CD4-positive, CD25-positive, alpha-beta regulatory T cell (primary cell): Measurements from ENCODE around the gene RGS18. TPM values are rescaled to one million over a fixed set of nuclear protein-coding genes. Genes with fewer than 3 reads are reported as not detected.
"Not testable (repeated sequence)": the region's sequence is repeated elsewhere in the genome, so short reads cannot be mapped to it uniquely, and the experiment has no call there.

Source experiments
- ATAC-seq, 2 donors: fragments of 150-1000 bp; cut with Tn5 transposase; one replicate each; pipeline ENCODE4 v1.10.0; 2021; ENCODE audit warnings: low read depth in 2 of 2, moderate number of reproducible peaks in 2 of 2, moderate library complexity in 1 of 2
- DNase-seq, 3 donors: peaks; one replicate each; pipeline versions ENCODE4 v3.0.0 to v3.0.0-alpha.2; 2012 to 2022; ENCODE audit warnings: mixed read lengths in 1 of 3
- H3K27ac ChIP-seq: one replicate; pipeline ENCODE4 v1.7.0; 2013; ENCODE audit warnings: mild to moderate bottlenecking, low read length; ENCODE audit not compliant: insufficient read depth, poor library complexity, severe bottlenecking
- H3K27me3 ChIP-seq: one replicate; pipeline ENCODE4 v1.7.0; 2013; ENCODE audit warnings: low read length; ENCODE audit not compliant: control insufficient read depth, insufficient read depth
- H3K36me3 ChIP-seq: one replicate; pipeline ENCODE4 v1.7.0; 2013; ENCODE audit warnings: mild to moderate bottlenecking, low read length, moderate library complexity; ENCODE audit not compliant: control insufficient read depth, insufficient read depth
- H3K4me1 ChIP-seq: 2 replicates; pipeline ENCODE4 v1.7.0; 2013; ENCODE audit warnings: mild to moderate bottlenecking, low read length; ENCODE audit not compliant: insufficient read depth, control insufficient read depth, poor library complexity, severe bottlenecking
- H3K4me3 ChIP-seq: one replicate; pipeline ENCODE4 v1.7.0; 2013; ENCODE audit warnings: low read depth, mild to moderate bottlenecking, low read length, moderate library complexity
- H3K9me3 ChIP-seq, 2 experiments: 1 replicate in 1 of 2; 2 replicates in 1 of 2; pipeline ENCODE4 v1.7.0; 2013; ENCODE audit warnings: low read length in 2 of 2, mild to moderate bottlenecking in 1 of 2, moderate library complexity in 1 of 2; ENCODE audit not compliant: control insufficient read depth in 2 of 2
- H3K27ac Mint-ChIP-seq, 3 donors: one replicate each; pipeline ENCODE4 v1.8.0; 2020 to 2022; ENCODE audit warnings: mild to moderate bottlenecking in 3 of 3, mixed read lengths in 3 of 3, moderate library complexity in 2 of 3
- H3K27me3 Mint-ChIP-seq: one replicate; pipeline ENCODE4 v1.8.0; 2022; ENCODE audit warnings: mild to moderate bottlenecking, mixed read lengths
- H3K36me3 Mint-ChIP-seq: one replicate; pipeline ENCODE4 v1.8.0; 2020; ENCODE audit warnings: mixed read lengths
- H3K4me1 Mint-ChIP-seq, 4 donors: one replicate each; pipeline ENCODE4 v1.8.0; 2020 to 2022; ENCODE audit warnings: mixed read lengths in 4 of 4, mild to moderate bottlenecking in 1 of 4
- H3K4me3 Mint-ChIP-seq, 4 donors: one replicate each; pipeline ENCODE4 v1.8.0; 2020 to 2022; ENCODE audit warnings: mild to moderate bottlenecking in 4 of 4, mixed read lengths in 4 of 4, moderate library complexity in 3 of 4
- H3K9me3 Mint-ChIP-seq, 7 donors: one replicate each; pipeline ENCODE4 v1.8.0; 2020 to 2022; ENCODE audit warnings: mixed read lengths in 7 of 7, mild to moderate bottlenecking in 3 of 7, moderate library complexity in 2 of 7
- polyA plus RNA-seq, 4 donors: library from polyadenylated mRNA; unstranded; fragments of 300-500 nt; fragmentation: Illumina TruSeq; gene quantifications; one replicate each; pipeline ENCODE4 v1.2.3, GENCODE V29; 2021
- total RNA-seq: library from RNA; stranded (reverse); gene quantifications from one replicate; pipeline ENCODE4 v1.2.3, GENCODE V29; 2022

The RGS18 gene
- total and polyA plus RNA-seq, 5 donors from 2014 or later, result 0.33 to 38.3 TPM; not detected in 3

- Histone ChIP-seq H3K36me3 (no peaks in the 10 kb centered on the region), H3K4me3 (no peak overlapping the region), H3K9me3 (no peaks in the 10 kb centered on the region), H3K27ac (no peak overlapping the region), H3K27me3 (no peaks in the 10 kb centered on the region), H3K4me1 (no peaks in the 10 kb centered on the region)
- Mint-ChIP-seq H3K9me3 (peaks cover 0 to 7% (median 0%) of the 10 kb centered on the region in 7 donors), H3K4me1 (no peaks in the 10 kb centered on the region), H3K4me3 (no peak overlapping the region), H3K27me3 (no peaks in the 10 kb centered on the region), H3K36me3 (no peaks in the 10 kb centered on the region), H3K27ac (no peak overlapping the region)
- DNase-seq (no peak), ATAC-seq (no peak)
Observed at GRCh38 chr1:192130175-192130574, 28.1 kb upstream of the RGS18 start.

- not testable (repeated sequence) for H3K4me3 Mint-ChIP-seq, H3K27ac ChIP-seq, H3K9me3 ChIP-seq, H3K27ac Mint-ChIP-seq, H3K4me1 ChIP-seq, DNase-seq, H3K4me1 Mint-ChIP-seq, H3K27me3 ChIP-seq, H3K27me3 Mint-ChIP-seq, ATAC-seq, H3K36me3 ChIP-seq, H3K9me3 Mint-ChIP-seq, H3K36me3 Mint-ChIP-seq, H3K4me3 ChIP-seq
Observed at GRCh38 chr1:192130865-192131264, 27.4 kb upstream of the RGS18 start.

- no peak for ATAC-seq
Observed at GRCh38 chr1:192131914-192132313, 26.3 kb upstream of the RGS18 start.

GRCh38 chr1:192133350-192133926 lies 24.8 kb upstream of the RGS18 start:
- Histone ChIP-seq H3K36me3 (no peaks in the 10 kb centered on the region), H3K9me3 (no peaks in the 10 kb centered on the region), H3K27ac (no peak overlapping the region), H3K4me1 (no peaks in the 10 kb centered on the region), H3K27me3 (no peaks in the 10 kb centered on the region), H3K4me3 (no peak overlapping the region)
- no peaks in the 10 kb centered on the region for H3K4me1 Mint-ChIP-seq
- H3K27ac Mint-ChIP-seq, result no peak overlapping the region
- peaks cover 0 to 8% (median 0%) of the 10 kb centered on the region in 7 donors for H3K9me3 Mint-ChIP-seq
- no peak for DNase-seq
- H3K27me3 Mint-ChIP-seq, result no peaks in the 10 kb centered on the region
- H3K36me3 Mint-ChIP-seq, result no peaks in the 10 kb centered on the region
- H3K4me3 Mint-ChIP-seq, result no peak overlapping the region
- ATAC-seq, result no peak

More at GRCh38 chr1:192131914-192132313, 26.3 kb upstream of the RGS18 start:
- Histone ChIP-seq H3K27ac (no peak overlapping the region), H3K4me1 (no peaks in the 10 kb centered on the region), H3K9me3 (no peaks in the 10 kb centered on the region), H3K4me3 (no peak overlapping the region), H3K27me3 (no peaks in the 10 kb centered on the region), H3K36me3 (no peaks in the 10 kb centered on the region)
- Mint-ChIP-seq H3K4me1 (no peaks in the 10 kb centered on the region), H3K9me3 (peaks cover 0 to 7% (median 0%) of the 10 kb centered on the region in 7 donors), H3K27ac (no peak overlapping the region), H3K27me3 (no peaks in the 10 kb centered on the region), H3K4me3 (no peak overlapping the region), H3K36me3 (no peaks in the 10 kb centered on the region)
- DNase-seq, result no peak

- Mint-ChIP-seq H3K27ac (no peak overlapping the region), H3K36me3 (no peaks in the 10 kb centered on the region), H3K9me3 (peaks cover 0 to 5% (median 2%) of the 10 kb centered on the region in 7 donors), H3K4me1 (no peaks in the 10 kb centered on the region), H3K27me3 (no peaks in the 10 kb centered on the region), H3K4me3 (no peak overlapping the region)
- Histone ChIP-seq H3K4me1 (no peaks in the 10 kb centered on the region), H3K27me3 (no peaks in the 10 kb centered on the region), H3K27ac (no peak overlapping the region), H3K36me3 (no peaks in the 10 kb centered on the region), H3K9me3 (no peaks in the 10 kb centered on the region), H3K4me3 (no peak overlapping the region)
- no peak for DNase-seq
- ATAC-seq, result no peak
Observed at GRCh38 chr1:192140382-192140781, 17.9 kb upstream of the RGS18 start.

- Mint-ChIP-seq H3K36me3 (no peaks in the 10 kb centered on the region), H3K4me1 (no peaks in the 10 kb centered on the region), H3K27ac (no peak overlapping the region), H3K9me3 (peaks cover 2 to 13% (median 4%) of the 10 kb centered on the region in 7 donors), H3K27me3 (no peaks in the 10 kb centered on the region), H3K4me3 (no peak overlapping the region)
- Histone ChIP-seq H3K36me3 (no peaks in the 10 kb centered on the region), H3K27ac (no peak overlapping the region), H3K4me1 (no peaks in the 10 kb centered on the region), H3K27me3 (no peaks in the 10 kb centered on the region), H3K4me3 (no peak overlapping the region), H3K9me3 (no peaks in the 10 kb centered on the region)
- ATAC-seq, result no peak
- DNase-seq, result no peak
Observed at GRCh38 chr1:192147221-192147620, 11.0 kb upstream of the RGS18 start.

- H3K27ac ChIP-seq, result no peak overlapping the region
- ATAC-seq, result no peak
Observed at GRCh38 chr1:192147696-192148095, 10.6 kb upstream of the RGS18 start.

GRCh38 chr1:192151176-192151575 lies 7.1 kb upstream of the RGS18 start:
- ATAC-seq, result no peak
- H3K27ac Mint-ChIP-seq, result no peak overlapping the region
- H3K9me3 ChIP-seq, result no peaks in the 10 kb centered on the region
- no peaks in the 10 kb centered on the region for H3K27me3 Mint-ChIP-seq
- H3K9me3 Mint-ChIP-seq, result peaks cover 0 to 11% (median 2%) of the 10 kb centered on the region in 7 donors
- no peak for DNase-seq
- no peaks in the 10 kb centered on the region for H3K36me3 ChIP-seq
- H3K36me3 Mint-ChIP-seq, result no peaks in the 10 kb centered on the region
- H3K4me1 Mint-ChIP-seq, result no peaks in the 10 kb centered on the region
- no peak overlapping the region for H3K4me3 Mint-ChIP-seq
- H3K4me3 ChIP-seq, result no peak overlapping the region
- no peaks in the 10 kb centered on the region for H3K27me3 ChIP-seq
- H3K4me1 ChIP-seq, result no peaks in the 10 kb centered on the region
- no peak overlapping the region for H3K27ac ChIP-seq

More at GRCh38 chr1:192147696-192148095, 10.6 kb upstream of the RGS18 start:
- no peaks in the 10 kb centered on the region for H3K36me3 Mint-ChIP-seq
- no peak for DNase-seq
- no peaks in the 10 kb centered on the region for H3K9me3 ChIP-seq
- H3K4me3 Mint-ChIP-seq, result no peak overlapping the region
- H3K27me3 Mint-ChIP-seq, result no peaks in the 10 kb centered on the region
- no peak overlapping the region for H3K27ac Mint-ChIP-seq
- H3K9me3 Mint-ChIP-seq, result peaks cover 2 to 13% (median 4%) of the 10 kb centered on the region in 7 donors
- no peaks in the 10 kb centered on the region for H3K36me3 ChIP-seq
- H3K27me3 ChIP-seq, result no peaks in the 10 kb centered on the region
- H3K4me1 Mint-ChIP-seq, result no peaks in the 10 kb centered on the region
- no peak overlapping the region for H3K4me3 ChIP-seq
- no peaks in the 10 kb centered on the region for H3K4me1 ChIP-seq
